Left ventricle myocardium superior (tissue), 1 donor: ENCODE data around the gene MMP28. TPM values are rescaled to one million over a fixed set of nuclear protein-coding genes. Genes with fewer than 3 reads are reported as not detected.

ENCODE experiments used
- ATAC-seq: fragments of 200-7000 bp; cut with Tn5 transposase; one replicate; pipeline ENCODE4 v1.9.1; 2020; ENCODE audit warnings: mild to moderate bottlenecking, moderate library complexity
- DNase-seq: peaks from one replicate; pipeline ENCODE4 v3.0.0-alpha.2; 2020
- intact Hi-C: fragments of 100-400 bp; cut with micrococcal nuclease; formaldehyde crosslinking; loops from one replicate; pipeline ENCODE4 v1.11.0; 2022
- total RNA-seq: library from RNA; stranded (reverse); fragmentation: NEBNext Ultra II Directional; extraction: Animal tissue kit (Norgen Biotek cat#: 25700); gene quantifications from one replicate; pipeline ENCODE4 v1.2.1, GENCODE V29; 2021
- donor health status: DM: no; HTN: yes; CAD: no; lungs with severe emphysema.

Gene MMP28
- total RNA-seq, 1 donor from 2014 or later = 1.5 TPM

DNA sequence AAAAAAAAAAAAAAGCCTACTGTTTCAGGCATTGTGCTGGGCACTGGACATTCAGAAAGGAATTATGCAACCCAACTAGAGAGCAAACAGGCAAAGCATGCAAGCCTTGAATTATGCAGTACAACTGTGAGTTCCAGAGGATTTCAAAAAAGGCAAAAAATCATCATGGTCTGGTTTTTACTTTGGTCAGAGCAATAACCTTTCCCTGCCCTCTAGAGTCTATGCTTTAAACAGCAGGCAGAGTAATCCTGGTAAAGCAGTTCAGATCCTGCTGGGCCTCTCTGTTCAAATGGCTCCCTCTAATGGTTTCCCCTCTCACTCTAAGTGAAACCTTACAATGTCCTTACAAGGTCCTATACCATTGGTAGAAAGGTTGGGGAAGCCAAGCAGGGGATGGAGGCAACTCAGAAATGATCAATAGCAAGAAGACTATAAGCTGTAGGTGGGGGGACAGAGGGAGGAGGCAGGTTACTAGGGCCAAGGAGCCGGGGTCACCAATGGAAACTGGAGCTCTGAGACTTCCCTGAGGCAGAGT is 9.3 kb upstream of the MMP28 start:
- intact Hi-C loops = loop anchor here (1.0 kb wide), 1 partner anchor 37 kb away; no protein-coding TSS in a partner anchor
- ATAC-seq (peak; percentile 46), DNase-seq (no peak)

DNA sequence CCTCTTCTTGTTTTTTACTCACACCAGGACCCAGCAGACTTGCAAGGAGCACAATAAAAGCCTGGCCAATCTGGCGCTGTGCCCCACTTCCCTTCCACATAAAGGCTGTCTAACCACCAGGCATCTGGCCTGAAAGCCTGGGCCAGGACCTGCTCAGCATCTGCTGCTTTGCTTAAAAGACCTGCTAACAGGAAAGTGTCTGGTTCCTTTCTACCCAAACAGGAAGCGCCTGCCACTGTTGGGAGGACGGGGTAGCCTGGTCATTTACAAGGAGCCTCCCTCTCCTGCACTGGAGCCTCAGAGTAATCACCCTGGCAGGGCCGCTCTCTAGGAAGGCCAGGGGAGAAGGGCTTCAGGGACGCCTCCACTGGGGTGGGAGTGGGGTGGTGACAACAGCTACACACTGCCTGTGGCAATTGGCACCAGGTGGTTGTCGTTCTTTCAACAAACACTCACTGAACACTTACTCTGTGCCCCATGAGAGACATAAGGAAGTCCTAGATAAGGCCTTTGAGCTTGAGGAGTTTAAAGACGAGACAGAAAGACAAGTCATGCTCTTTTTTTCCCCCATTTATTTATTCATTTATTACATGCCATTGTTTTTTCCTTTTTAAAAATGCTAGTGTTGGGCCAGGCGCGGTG is 6.3 kb upstream of the MMP28 start:
- intact Hi-C loops = no loop called here
- DNase-seq = peak; percentile 87
- ATAC-seq = peak; percentile 60

DNA sequence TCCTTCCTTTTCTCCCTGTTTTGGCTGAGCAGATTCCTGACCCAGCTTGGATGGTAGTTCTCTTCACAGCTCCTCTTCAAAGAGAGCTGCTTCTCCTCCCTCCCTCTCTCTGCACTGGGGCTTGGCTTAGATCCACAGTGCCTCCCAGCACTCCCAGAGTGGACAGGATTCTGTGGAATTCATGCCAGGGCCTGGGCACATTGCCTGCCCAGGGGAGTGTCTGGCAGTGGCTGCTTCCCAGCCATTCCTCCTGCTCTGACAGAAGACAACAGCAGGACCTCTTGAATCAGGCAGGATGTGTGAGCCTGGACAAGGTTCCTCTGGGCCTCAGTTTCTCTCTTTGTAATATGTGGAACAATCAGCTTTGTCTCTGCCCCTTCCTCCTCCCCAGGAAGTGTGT is 4.5 kb upstream of the MMP28 start:
- DNase-seq (peak; percentile 88), ATAC-seq (peak; percentile 84)
- intact Hi-C loops = no loop called here

DNA sequence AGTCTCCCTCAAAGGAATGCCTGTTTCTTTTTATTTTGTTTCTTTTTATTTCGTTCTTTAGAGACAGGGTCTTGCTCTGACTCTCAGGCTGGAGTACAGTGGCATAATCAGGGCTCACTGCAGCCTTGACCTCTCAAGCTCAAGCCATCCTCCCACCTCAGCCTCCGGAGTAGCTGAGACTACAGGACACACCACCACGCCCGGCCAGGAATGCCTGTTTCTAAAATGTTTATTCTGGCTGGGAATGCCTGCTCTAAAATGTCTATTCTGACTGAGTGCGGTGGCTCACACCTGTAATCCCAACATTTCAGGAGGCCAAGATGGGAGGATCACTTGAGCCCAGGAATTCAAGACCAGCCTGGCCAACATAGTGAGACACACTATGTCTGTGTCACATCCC is 2.5 kb upstream of the MMP28 start:
- ATAC-seq (no peak), DNase-seq (no peak)
- intact Hi-C loops = no loop called here

DNA sequence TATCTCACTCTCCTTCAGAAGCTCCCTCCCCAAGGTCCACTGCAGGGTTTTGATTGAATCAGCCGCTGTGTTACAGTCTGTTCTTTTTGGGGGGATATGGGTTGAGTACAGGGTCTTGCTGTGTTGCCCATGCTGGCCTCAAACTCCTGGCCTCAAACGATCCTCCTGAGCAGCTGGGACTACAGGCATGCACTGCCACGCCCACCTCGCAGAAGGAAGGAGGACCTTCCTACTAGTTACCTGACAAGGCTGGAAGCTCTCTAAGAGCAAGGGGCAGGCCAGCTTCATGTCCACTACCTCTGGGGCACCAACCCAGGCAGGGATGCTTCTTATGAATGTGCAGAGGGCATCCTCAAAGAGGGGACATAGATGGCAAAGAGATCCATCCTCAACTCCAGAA is 1.9 kb upstream of the MMP28 start:
- ATAC-seq = no peak
- intact Hi-C loops = no loop called here
- DNase-seq = no peak

DNA sequence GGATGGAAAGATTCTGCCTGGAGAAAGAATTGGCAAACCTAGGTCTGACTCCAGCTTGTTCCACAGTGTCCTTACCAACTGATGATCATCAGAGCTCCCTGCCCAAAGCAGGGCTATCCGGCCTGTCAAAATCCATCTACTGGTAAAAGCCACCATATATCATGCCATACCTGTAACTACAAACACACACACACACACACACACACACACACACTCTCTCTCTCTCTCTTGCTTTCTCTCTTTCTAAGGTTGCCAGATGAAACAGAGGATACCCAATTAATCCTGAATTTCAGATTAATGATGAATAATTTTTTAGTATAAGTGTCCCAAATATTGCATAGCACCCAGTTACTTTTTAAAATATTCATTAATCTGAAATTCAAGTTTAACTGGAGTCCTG is 1.5 kb upstream of the MMP28 start:
- intact Hi-C loops = no loop called here
- ATAC-seq (no peak), DNase-seq (no peak)

DNA sequence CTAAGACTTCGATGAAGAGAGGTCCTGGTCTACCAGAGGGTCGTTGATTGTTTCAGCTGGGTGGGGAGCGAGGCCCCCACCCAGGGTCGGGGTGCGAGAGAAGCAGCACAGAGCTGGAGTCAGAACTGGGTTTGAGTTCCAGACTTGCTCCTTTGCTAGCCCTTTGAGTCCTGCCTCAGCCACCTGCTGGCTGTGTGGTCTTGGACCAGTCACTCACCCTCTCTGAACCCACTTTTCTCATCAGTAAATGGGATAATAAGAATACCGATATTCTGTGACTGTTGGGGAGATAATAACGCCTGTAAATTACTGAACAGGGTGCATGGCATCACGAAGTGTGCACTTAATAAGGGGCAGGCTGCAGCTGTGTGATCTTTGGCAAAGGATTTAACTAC is 427 bp upstream of the MMP28 start:
- no peak for DNase-seq
- intact Hi-C loops = no loop called here
- no peak for ATAC-seq

DNA sequence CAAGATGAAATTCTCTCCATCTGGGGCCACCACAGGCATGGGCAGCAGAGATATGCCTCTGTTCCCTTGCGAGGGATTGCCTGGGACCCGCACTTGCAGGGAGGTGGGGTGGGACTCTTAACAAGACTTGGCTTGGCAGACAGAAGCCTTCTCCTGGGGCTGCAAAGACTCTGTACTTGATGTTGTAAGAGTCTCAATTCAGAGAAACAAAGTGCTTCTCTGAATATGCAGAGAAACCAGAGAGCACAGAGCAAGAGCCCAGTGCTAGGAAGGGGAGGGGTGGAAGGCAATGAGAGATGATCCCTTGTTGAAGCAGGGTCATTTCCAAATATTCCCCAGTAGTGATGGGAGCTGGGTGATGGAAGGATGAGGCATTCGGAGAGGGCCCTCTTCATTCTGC is 2.2 kb downstream of the MMP28 start:
- intact Hi-C loops = no loop called here
- DNase-seq (no peak), ATAC-seq (no peak)

DNA sequence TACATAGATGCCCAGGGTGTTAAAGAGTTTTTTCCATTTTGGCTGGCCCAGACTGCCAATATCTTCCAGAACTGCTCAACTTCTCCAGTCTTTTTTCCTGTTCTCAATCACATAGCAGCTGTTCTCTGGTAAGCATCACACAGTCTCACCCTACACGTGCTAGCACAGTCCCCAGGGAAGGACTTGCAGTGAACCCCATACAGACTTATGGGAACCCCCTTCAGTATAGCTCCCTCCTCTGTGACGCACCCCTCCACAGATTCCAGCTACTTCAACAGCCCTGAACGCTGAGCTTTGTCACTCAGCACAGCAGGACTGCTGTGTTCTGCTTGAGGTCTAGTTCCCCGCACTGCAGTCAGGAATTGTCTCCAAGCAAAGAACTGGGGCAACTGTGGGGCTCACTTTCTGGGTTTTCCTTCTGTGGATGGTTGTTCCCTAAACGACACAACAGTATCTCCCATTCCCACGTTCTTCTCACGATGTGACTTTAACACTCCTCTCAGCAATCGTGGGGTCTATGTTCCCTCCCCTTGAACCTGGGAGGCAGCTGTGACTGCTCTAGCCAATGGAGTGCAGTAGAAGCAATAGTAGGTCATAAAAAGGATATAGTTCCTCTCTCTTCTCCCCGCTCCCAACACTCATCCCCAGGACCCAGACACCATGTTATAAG is 3.6 kb downstream of the MMP28 start:
- ATAC-seq = no peak
- intact Hi-C loops = no loop called here
- no peak for DNase-seq

DNA sequence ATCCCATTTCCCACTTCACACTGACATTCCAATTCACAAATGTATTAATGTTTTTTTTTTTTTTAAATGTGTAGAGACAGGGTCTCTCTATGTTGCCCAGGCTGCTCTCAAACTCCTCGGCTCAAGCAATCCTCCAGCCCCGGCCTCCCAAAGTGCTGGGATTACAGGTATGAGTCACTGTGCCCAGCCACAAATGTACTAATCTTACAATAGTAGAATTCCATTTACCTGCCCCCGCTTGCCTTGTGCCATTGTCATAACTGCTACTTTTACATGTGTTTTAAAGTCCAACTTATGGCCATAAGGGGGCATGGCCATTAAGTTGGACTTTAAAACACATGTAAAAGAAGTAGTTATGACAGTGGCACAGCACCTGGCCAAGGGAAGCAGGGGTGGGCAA is 4.6 kb downstream of the MMP28 start:
- DNase-seq (no peak), ATAC-seq (no peak)
- intact Hi-C loops = no loop called here

DNA sequence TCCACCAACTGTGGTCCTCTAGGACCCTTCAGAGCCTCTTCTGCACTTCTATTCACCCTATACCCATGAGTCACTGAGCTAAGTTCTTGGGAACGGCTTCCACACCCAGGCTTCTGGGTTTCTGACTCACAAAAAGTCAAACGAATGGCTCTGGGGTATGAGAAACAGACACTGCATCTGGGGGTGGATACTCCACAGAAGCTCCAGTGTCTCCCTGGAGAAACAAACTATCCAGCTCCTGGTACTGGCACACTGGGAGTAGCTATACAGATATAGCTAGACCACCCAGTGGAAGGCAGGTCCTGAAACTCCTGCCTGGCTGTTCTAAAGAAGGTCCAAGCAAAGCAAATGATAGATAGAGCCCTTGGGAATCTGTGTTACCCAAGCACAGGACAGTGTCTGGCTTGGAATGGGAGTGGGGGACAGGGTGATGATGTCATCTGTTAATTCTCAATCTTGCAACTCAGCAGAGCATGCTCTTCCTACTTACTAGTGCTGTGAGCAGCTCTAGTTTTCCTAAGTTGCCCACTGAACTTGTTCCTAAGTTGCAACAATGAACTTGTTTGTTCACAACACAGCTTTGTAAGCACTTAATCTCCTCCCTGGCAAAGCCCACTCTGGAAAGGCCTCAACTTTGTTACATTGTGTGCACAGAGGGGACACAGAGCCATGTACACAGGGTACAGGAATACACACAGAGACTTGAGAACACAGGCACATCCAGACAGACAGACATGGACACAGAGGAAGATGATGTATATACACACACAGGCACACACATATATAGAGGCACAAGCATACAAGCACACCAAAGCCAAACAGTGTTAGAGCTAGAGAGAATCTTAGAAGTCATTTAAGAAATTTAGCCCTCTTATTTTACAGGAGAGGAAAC is 6.7 kb downstream of the MMP28 start:
- intact Hi-C loops = no loop called here
- peak; percentile 57 for ATAC-seq

DNA sequence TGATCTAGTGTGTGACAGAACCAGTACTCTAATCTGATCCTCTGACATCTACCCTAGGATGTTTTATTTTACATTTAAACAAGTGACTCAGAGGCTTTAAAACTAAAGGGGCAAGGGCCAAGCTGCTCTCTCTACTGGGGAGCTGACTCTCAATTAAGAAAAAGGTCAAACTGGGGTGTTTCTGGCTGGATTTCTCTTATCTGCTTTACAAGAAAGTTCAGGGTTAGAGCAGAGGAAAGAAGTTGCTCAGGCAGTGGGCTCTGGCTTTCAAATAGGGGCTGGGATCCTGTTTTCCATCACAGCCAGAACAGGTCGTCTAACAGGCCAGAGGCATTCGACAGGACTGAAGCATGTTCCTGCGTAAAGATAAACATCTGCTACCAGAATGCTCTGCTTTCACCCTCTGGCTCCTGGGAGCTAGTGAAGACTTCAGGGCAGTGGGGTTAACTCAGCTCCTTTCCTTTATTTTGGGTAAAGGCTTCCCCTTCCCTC is 8.5 kb downstream of the MMP28 start:
- intact Hi-C loops = no loop called here
- no peak for ATAC-seq
- no peak for DNase-seq

More for the DNA sequence above, 6.7 kb downstream of the MMP28 start:
- DNase-seq = no peak

DNA sequence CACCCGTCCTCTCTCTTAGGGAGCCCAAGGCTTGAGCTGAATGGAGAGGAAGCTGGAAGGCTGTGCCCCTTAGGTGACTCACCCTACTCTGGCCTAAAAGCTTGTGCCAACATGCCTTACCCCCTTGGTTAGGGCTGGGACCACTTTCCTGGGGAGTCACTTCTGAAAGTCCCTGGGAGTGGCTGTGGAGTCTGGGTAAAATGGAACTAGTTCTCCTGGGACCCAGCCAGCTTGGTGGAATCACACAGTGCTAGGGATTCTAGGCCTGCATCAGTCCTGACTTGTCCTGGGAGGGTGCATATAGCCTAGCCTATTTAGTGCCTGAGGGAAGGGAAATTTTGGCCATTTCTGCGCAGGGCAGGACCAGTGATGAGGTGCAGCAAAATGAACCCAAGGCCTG is 10.5 kb downstream of the MMP28 start:
- ATAC-seq (no peak), DNase-seq (no peak)
- intact Hi-C loops = no loop called here

DNA sequence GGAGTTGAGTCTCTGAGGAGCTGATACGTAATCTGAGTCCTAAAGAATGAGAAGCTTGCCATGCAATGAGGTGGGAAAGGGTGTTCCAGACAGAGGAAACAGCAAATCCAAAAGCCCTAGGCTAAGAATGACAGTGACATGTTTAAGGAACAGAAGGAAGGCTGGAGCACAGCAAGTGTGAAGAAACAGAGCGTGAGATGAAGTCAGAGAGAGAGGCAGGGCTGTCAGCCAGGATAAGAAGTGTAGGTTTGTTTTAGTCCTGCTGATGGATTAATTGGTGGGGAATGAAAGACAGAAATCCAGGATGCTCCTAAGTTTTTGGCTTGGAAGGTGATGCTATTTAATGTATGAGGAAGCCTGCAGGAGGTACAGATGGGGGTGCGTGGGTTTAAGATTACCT is 14.5 kb downstream of the MMP28 start:
- ATAC-seq = no peak
- intact Hi-C loops = no loop called here
- DNase-seq = no peak

DNA sequence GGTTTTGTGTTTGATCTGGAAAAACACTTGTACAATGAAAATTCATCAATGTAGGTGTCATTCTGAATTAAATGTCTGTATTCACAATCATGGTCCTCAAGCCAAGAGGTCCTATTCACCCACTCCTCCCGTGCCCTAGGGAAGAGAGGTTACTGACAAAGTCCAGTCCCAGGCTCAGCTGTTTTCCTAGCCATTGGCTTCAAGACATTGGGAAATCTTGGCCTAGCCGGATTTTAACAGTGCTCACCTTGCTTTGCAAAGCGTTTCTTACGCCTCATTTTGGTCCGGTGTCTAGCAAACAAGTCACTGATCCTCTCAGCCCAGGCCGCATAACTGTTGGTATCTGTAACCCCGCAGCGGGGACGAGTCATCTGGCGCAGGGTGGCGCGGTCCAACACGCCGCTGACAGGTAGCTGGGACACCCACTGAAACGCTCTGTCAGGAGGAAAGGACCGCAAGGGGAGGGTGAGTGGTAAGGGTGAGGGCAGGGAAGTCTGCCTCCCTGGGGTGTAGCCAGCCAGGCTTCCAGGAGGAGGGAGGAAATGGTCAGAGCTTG is 16.7 kb downstream of the MMP28 start:
- intact Hi-C loops = no loop called here
- DNase-seq (no peak), ATAC-seq (no peak)

DNA sequence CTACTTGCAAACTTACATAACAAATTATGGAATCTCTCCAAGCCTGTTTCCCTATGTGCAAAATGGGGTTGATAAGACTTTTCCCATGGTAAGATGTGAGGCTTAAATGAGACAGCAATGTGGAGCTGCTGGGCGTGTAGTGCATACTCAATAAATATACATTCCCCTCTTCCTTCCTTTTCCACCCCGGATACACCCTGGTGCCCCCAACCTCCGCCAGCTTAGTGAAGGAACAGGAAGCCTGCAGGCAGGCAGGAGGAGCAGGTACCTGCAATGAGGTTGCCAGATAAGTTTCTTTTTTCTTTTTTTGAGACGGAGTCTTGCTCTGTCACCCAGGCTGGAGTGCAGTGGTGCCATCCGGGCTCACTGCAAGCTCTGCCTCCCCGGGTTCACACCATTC is 19.9 kb downstream of the MMP28 start:
- DNase-seq (no peak), ATAC-seq (no peak)
- intact Hi-C loops = no loop called here

DNA sequence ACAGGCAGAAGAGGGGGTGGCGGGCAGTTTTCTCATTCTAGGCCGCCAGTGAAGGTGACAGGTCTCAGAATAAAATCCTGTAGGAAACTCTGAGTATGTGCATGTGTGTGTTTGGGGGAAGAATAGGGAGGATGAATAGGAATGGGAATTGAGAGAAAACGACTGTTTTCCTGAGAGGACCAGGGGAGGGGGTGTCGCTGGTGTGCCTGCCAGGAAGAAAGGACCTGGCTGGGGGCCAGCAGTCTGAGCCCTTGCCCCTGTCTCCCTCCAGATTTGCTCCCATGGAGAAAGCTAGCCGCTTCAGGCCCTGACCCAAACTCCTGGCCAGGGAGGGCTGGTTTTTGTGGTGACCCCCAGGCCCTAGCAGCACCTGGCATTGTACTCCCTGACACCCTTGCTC is 20.4 kb downstream of the MMP28 start:
- no peak for DNase-seq
- intact Hi-C loops = no loop called here
- no peak for ATAC-seq

DNA sequence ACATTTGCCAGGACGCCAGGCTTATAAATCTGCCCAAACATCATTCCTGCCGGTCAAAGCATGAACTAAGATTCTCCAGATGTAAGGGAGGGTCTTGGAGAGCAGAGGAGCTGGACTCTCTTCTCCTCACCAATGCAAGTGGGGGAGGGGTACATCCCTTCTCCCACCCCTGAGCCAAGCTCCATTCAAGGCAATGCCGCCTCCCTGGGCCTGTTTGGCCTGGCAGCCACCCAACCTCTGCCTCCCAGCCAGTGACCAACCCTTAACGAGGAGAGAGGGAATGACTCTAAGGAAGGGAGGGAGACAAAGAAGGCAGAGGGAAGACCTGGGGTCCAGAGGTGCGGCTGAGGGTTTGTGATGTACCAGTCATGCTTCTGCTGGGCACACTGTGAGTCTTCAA is 20.9 kb downstream of the MMP28 start:
- ATAC-seq (peak; percentile 67), DNase-seq (peak; percentile 68)
- intact Hi-C loops = no loop called here

DNA sequence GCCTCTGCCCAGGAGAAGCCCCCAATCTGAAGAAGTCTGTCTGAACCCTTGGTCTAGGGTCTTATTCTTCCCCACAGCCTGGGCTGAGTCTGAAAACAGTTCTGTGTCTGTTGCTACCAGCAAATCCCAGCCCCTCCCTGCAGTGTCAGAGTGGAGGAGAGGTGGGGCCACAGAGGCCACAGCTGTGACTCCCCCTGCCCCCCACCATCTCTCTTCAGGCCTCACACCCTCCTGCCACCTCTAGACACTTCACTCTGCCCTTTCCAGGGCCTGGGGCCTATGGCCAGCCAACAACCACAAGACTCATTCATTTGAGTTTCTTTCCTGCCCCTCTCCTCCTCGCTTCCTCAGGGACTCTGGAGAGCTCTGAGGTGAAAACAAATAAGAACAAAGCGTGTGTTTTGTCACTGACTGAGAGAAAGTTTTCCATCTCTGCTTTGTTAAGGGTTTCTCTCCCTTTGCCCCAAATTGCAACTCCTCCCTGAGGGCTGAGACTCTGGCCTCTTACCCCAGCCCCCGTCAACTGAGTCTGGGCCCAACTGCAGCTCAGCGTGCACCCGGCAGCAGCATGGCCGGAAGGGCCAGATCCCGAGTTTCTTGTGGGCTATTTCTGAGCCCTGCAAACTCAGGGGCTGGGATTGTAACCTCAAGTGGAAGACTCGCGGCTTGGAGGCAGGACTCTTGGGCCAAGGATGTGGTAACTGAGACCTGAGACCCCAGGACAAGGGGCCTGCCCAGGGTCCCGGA is 21.6 kb downstream of the MMP28 start:
- intact Hi-C loops = no loop called here
- DNase-seq = no peak
- ATAC-seq = no peak
